MCF 10A (cell line): Measurements from ENCODE around the gene KIF18A. TPM values are rescaled to one million over a fixed set of nuclear protein-coding genes. Genes with fewer than 3 reads are reported as not detected.

Experiments
- BruUV-seq: library from RNA; stranded (reverse); fragments of 400-500 nt; replicated peaks from 2 replicates; lab custom pipeline; 2021; lab: Mats Ljungman, UMichigan
- CTCF ChIA-PET: fragments of 300-600 bp; sonication (Branson Sonifier 250); formaldehyde crosslinking; extraction: SDS; loops from one replicate; lab custom pipeline; 2021; ENCODE audit warnings: antibody characterized with exemption, inconsistent platforms; lab: Yijun Ruan, JAX
- POLR2A ChIA-PET: fragments of 300-600, 350-650 bp; sonication (Branson Sonifier 250); formaldehyde crosslinking; extraction: SDS; loops from one replicate; lab custom pipeline; 2020; ENCODE audit warnings: antibody characterized with exemption, inconsistent platforms; lab: Yijun Ruan, JAX
- DNase-seq: peaks from one replicate; pipeline ENCODE4 v3.0.0-alpha.2; 2018; ENCODE audit not compliant: unreplicated experiment
- H3K27ac Mint-ChIP-seq: one replicate; pipeline ENCODE4 v1.8.0; 2022; ENCODE audit warnings: mild to moderate bottlenecking, low read depth, mixed read lengths; ENCODE audit not compliant: unreplicated experiment
- H3K27me3 Mint-ChIP-seq: one replicate; pipeline ENCODE4 v1.8.0; 2022; ENCODE audit warnings: mixed read lengths; ENCODE audit not compliant: insufficient read depth, unreplicated experiment
- H3K36me3 Mint-ChIP-seq: one replicate; pipeline ENCODE4 v1.8.0; 2022; ENCODE audit warnings: mild to moderate bottlenecking, moderate library complexity, mixed read lengths; ENCODE audit not compliant: insufficient read depth, unreplicated experiment
- H3K4me1 Mint-ChIP-seq: one replicate; pipeline ENCODE4 v1.8.0; 2022; ENCODE audit warnings: mixed read lengths; ENCODE audit not compliant: insufficient read depth, unreplicated experiment
- H3K4me3 Mint-ChIP-seq: one replicate; pipeline ENCODE4 v1.8.0; 2022; ENCODE audit warnings: mild to moderate bottlenecking, moderate library complexity, mixed read lengths; ENCODE audit not compliant: unreplicated experiment
- H3K9me3 Mint-ChIP-seq: one replicate; pipeline ENCODE4 v1.8.0; 2022; ENCODE audit warnings: mixed read lengths; ENCODE audit not compliant: unreplicated experiment
- intact Hi-C: fragments of 100-400 bp; cut with micrococcal nuclease; formaldehyde crosslinking; loops from 2 replicates; pipeline ENCODE4 v1.14.1; 2022
- total RNA-seq: library from RNA; stranded (reverse); gene quantifications from 2 replicates; pipeline ENCODE4 v1.2.3, GENCODE V29; 2022
- TF ChIP-seq, protein P1 (sequence below): fragments of 200-600 bp; IDR thresholded peaks from one replicate; pipeline ENCODE4 v1.8.0; 2022; ENCODE audit warnings: antibody characterized with exemption, mild to moderate bottlenecking; ENCODE audit not compliant: unreplicated experiment

KIF18A gene
- total RNA-seq, 1 experiment from 2014 or later = 12.9 TPM

DNA sequence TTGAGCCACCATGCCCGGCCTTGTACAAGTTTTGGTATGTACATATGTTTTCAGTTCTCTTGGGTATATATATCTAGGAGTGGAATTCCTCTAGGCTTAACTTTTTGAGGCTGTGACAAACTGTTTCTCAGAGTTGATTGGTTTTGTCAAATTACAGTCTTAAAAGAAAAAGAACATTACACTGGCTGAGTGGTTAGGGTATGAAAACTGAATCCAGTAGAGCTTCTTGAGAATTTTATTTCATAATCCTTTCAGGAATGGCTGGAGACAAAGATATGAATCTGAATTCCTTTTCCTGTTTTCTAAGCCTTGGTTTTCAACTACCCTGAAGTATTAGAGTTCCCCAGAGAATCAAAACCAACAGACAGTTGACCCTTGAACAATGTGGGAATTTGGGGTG, 6.8 kb upstream of the KIF18A start:
- TF ChIP-seq, protein P1, sequence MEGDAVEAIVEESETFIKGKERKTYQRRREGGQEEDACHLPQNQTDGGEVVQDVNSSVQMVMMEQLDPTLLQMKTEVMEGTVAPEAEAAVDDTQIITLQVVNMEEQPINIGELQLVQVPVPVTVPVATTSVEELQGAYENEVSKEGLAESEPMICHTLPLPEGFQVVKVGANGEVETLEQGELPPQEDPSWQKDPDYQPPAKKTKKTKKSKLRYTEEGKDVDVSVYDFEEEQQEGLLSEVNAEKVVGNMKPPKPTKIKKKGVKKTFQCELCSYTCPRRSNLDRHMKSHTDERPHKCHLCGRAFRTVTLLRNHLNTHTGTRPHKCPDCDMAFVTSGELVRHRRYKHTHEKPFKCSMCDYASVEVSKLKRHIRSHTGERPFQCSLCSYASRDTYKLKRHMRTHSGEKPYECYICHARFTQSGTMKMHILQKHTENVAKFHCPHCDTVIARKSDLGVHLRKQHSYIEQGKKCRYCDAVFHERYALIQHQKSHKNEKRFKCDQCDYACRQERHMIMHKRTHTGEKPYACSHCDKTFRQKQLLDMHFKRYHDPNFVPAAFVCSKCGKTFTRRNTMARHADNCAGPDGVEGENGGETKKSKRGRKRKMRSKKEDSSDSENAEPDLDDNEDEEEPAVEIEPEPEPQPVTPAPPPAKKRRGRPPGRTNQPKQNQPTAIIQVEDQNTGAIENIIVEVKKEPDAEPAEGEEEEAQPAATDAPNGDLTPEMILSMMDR = no peak
- Mint-ChIP-seq H3K36me3 (peaks cover 5% of the 10 kb centered on the region), H3K4me1 (peaks cover 23% of the 10 kb centered on the region), H3K27ac (no peak overlapping the region), H3K27me3 (no peaks in the 10 kb centered on the region), H3K9me3 (no peaks in the 10 kb centered on the region), H3K4me3 (no peak overlapping the region)
- POLR2A ChIA-PET = interaction anchor here (0.7 kb wide), 2 partner anchors 397 to 651 kb away, joined by 3 read pairs; no protein-coding TSS in a partner anchor
- no peak for DNase-seq
- intact Hi-C loops = no loop called here
- BruUV-seq = no TSS peak
- CTCF ChIA-PET = interaction anchor here (0.6 to 0.7 kb wide), 3 partner anchors 329 to 415 kb away, joined by 3 read pairs; no protein-coding TSS in a partner anchor

- no peak for DNase-seq
- Mint-ChIP-seq H3K36me3 (peaks cover 5% of the 10 kb centered on the region), H3K9me3 (no peaks in the 10 kb centered on the region), H3K4me1 (peaks cover 27% of the 10 kb centered on the region), H3K27me3 (no peaks in the 10 kb centered on the region), H3K27ac (no peak overlapping the region), H3K4me3 (no peak overlapping the region)
- CTCF ChIA-PET = interaction anchor here (0.6 to 0.7 kb wide), 4 partner anchors 76 to 1227 kb away, joined by 3 read pairs; no protein-coding TSS in a partner anchor
- POLR2A ChIA-PET = interaction anchor here (0.6 to 0.7 kb wide), 2 partner anchors 139 to 397 kb away, joined by 3 read pairs; no protein-coding TSS in a partner anchor
- BruUV-seq = no TSS peak
- TF ChIP-seq, protein P1 = no peak
- intact Hi-C loops = no loop called here
Measured at GRCh38 chr11:28114116-28114515, 6.2 kb upstream of the KIF18A start.

DNA sequence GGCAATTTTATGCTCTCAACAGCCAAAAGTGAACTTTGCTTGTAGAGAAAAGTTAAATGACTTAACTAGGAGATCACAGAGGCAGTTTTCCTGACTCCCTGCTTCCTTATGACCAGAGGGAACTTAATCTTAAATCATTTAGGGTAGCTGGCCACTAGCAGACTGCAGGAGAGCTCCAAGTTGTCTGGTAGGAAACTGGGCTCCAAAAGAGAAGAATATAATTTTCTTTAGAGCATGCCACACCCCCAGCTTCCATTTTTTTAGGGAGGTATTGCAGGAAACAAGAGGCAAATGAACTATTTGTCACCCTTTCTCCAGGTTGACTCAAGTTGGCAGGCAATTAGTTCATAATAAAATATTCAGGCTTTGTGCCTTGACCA, 2.9 kb upstream of the KIF18A start:
- CTCF ChIA-PET = interaction anchor here (1.1 kb wide), 1 partner anchor 1150 kb away, joined by 3 read pairs; no protein-coding TSS in a partner anchor
- Mint-ChIP-seq H3K36me3 (peaks cover 5% of the 10 kb centered on the region), H3K27me3 (no peaks in the 10 kb centered on the region), H3K27ac (peak overlapping the region; percentile 99), H3K9me3 (no peaks in the 10 kb centered on the region), H3K4me3 (peak overlapping the region; percentile 98), H3K4me1 (peaks cover 28% of the 10 kb centered on the region)
- POLR2A ChIA-PET = interaction anchor here (0.6 to 7.4 kb wide), 14 partner anchors 11 to 661 kb away, joined by 3 to 73 read pairs (median 4); partner anchors contain the start of gene BDNF
- intact Hi-C loops = no loop called here
- no peak for DNase-seq
- TF ChIP-seq, protein P1 = no peak
- BruUV-seq = no TSS peak

DNA sequence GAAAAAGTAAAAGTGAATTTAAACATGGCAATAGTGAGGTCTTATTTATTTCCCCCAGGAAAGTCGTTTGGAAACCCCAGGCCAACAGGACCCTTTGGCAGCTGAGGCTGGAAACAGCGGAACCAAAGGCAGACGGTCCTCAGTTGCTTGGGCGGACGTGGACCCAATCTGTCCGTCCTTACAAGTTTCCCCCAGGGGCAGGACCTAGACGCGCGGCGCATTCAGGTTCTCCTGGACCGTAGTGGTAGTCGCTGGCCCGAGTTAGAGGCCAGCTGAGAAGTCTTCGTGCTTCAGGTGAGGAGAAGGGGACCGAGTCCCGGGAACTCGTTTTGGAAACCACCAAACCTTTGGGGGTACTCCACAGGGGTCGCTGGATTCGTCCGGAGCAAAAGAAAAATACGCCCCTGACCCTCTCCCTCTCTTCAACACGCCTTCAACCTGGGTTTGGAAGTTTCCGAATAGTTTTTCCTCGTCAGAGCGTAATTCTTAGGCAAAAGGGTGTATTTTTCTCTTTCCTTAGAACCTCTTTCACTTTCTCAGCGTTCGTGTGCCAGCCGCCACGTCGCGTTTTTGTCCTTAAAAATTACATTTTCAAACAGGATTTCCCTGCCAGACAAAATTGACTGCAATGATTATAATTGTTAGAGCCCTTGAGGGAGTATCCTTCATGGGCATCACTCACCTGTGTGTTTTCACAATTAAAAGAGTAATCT, 2.3 kb upstream of the KIF18A start:
- Mint-ChIP-seq H3K4me1 (peaks cover 34% of the 10 kb centered on the region), H3K27me3 (no peaks in the 10 kb centered on the region), H3K9me3 (no peaks in the 10 kb centered on the region), H3K4me3 (peak overlapping the region; percentile 98), H3K36me3 (peaks cover 5% of the 10 kb centered on the region), H3K27ac (peak overlapping the region; percentile 99)
- peak; percentile 78 for DNase-seq
- TF ChIP-seq, protein P1 = no peak
- POLR2A ChIA-PET = interaction anchor here (0.7 to 7.4 kb wide), 17 partner anchors 11 to 660 kb away, joined by 3 to 73 read pairs (median 4); partner anchors contain the start of gene BDNF
- BruUV-seq = TSS peak; percentile 21
- CTCF ChIA-PET = no interaction called here
- intact Hi-C loops = no loop called here
